ENCODE measurements around the gene ROR2. TPM values are rescaled to one million over a fixed set of nuclear protein-coding genes. Genes with fewer than 3 reads are reported as not detected.

ROR2 gene
- total and polyA plus RNA-seq, 2 donors = 28.2 to 33.7 TPM

DNA sequence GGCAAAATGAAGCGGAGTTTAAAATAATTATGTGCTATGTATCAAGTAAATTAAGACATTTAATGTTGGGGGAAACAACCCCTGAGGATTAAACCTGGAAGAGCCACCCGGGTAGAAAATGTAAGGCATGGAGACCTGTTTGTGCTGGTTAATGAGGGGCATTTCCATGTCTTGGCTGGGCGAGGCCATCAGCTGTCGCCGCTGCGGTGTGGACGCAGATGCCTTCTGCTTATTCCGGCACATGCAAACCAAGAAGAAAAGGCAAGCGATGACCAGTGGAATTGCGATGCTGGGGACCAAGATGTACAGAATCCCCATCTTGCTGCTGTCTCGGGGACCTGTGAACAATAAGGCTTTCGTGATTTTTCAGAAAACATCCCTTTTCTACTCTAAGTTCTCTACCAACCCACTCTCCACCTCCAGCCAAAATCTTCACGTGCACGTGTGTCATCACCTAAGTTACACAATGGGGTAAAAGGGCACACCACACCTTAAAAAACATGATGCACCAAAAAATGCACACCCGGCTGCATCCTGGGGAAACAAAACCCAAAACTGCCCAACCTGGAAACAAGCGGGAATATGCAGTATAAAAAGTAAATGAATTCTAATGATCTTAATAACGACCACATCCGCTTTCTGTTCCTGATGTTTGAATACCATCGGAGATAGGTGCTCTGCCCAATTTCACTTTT is 223.5 kb downstream of the ROR2 start:
- Histone ChIP-seq H3K27ac (ENCODE audit: low read depth) (no peak overlapping the region), H3K4me3 (ENCODE audit: low read depth, low read length) (no peak overlapping the region), H3K36me3 (ENCODE audit: insufficient read depth) (no peaks in the 10 kb centered on the region), H3K4me1 (ENCODE audit: insufficient read depth) (no peaks in the 10 kb centered on the region)
- WGBS = 93% methylated on average over 19 of the region's 19 CpGs
- no peak for DNase-seq (ENCODE audit: extremely low spot score)

DNA sequence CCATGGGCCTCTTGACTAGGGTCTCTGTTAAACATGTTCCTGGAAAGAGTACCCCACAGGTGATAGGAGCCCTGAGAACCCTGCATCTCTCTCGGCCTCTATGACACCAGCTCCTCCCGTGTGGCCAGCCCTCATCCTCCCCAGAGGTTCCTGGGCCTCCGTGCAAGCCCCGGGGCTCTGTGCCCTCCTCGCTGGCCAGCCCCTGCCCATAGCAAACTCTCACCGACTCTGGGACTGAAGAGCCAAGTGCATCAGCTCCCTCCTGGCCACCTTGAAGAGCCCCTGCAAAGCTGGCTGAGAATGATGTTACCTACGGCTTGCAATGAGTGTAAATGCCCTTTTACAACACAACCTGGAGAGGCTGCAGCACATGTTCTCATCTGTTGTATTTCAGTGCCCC is 224.4 kb downstream of the ROR2 start:
- H3K27ac ChIP-seq (ENCODE audit: low read depth) = no peak overlapping the region
- H3K4me3 ChIP-seq (ENCODE audit: low read depth, low read length) = no peak overlapping the region
- no peak for DNase-seq (ENCODE audit: extremely low spot score)
- no peaks in the 10 kb centered on the region for H3K36me3 ChIP-seq (ENCODE audit: insufficient read depth)
- 91% methylated on average over 7 of the region's 7 CpGs for WGBS
- no peaks in the 10 kb centered on the region for H3K4me1 ChIP-seq (ENCODE audit: insufficient read depth)

DNA sequence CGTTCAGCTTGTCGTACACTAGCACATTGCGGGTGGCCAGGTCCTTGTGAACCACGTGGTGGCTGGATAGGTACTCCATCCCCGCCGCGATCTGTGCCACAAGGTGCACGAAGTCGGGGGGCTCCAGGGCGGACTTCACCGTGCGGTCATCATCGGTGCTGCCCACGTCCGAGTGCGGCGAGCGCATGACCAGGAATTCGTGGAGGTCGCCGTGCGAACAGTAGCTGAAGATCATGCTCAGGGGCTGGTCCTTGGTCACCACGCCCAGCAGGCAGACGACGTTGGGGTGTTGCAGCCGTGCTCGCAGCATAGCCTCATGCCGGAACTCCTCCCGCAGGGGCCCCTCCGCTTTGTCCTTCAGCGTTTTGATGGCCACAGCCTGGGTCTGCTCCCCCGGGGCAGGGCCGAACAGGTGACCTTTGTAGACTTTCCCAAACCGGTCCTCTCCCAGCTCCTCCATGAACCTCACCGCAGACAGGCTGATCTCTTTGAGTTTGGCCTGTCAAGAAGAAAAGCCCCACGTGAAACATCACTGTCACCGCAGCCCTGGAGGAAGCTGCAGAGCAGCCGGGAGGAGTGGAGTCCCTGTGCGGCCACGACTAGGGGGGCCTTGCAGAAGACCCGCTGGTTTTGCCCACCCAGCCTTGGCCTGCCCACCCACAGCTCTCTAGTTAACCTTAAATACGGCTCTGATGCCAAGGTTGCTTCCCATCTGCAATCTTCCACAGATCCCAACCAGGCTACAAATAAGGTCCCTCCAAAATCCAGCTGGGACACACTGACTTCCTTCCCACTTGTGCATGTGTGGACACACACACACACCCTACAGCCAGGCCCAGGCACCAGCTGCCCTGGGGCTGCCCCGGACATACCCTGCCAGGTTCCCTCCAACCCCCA is 225.2 kb downstream of the ROR2 start:
- 94% methylated on average over 43 of the region's 43 CpGs for WGBS
- Histone ChIP-seq H3K4me3 (ENCODE audit: low read depth, low read length) (no peak overlapping the region), H3K27ac (ENCODE audit: low read depth) (no peak overlapping the region), H3K36me3 (ENCODE audit: insufficient read depth) (no peaks in the 10 kb centered on the region), H3K4me1 (ENCODE audit: insufficient read depth) (no peaks in the 10 kb centered on the region)
- no peak for DNase-seq (ENCODE audit: extremely low spot score)

DNA sequence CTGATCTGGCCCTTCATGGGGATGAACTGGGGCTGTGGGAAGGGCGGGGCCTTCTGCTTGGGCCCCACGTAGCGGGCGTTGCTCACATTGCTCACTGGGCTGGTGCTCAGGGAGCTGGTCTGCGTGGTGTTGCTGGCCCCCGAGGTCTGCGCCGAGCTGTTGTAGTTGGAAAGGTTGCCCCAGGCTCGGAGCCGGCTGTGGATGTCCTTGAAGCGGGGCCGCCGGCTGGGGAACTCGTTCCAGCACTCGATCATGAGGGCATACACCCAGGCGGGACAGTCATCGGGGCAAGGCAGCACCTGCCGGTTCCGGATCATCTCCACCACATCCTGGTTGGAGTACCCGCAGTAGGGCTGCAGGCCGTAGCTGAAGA is 226.0 kb downstream of the ROR2 start:
- no peaks in the 10 kb centered on the region for H3K36me3 ChIP-seq (ENCODE audit: insufficient read depth)
- H3K4me1 ChIP-seq (ENCODE audit: insufficient read depth) = no peaks in the 10 kb centered on the region
- DNase-seq (ENCODE audit: extremely low spot score) = no peak
- H3K27ac ChIP-seq (ENCODE audit: low read depth) = no peak overlapping the region
- no peak overlapping the region for H3K4me3 ChIP-seq (ENCODE audit: low read depth, low read length)
- 96% methylated on average over 21 of the region's 21 CpGs for WGBS

DNA sequence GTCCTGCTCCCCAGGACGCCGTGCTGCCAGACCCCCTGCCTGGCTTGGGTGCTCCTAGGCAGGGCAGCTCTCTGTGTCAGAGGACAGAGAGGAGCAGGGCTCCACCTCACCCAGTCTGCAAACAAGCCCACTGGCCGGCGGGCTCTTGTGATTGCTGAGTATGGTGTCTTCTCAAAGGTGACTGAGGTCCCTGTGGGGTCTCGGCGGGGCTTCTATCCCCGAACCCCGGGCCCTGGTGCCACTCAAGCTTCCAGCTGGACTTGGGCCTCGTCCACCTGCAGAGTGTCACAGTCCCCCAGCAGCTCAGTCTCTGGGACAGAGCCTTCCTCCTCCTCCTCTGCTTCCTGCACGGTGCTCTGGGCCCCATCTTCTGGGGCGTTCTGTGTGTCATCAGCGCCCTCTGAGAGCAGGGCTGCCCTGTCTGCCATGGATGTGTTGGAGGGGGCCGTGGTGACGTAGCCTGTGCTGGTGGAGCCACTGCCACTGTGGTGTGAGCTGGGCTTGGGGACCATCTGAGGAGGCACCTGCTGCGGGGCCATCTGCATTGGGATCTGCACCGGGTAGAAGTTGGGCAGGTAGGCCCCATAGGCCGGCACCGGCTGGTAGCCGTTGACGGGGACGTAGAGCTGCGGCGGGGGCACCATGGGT is 226.5 kb downstream of the ROR2 start:
- no peak overlapping the region for H3K27ac ChIP-seq (ENCODE audit: low read depth)
- H3K4me3 ChIP-seq (ENCODE audit: low read depth, low read length) = no peak overlapping the region
- H3K4me1 ChIP-seq (ENCODE audit: insufficient read depth) = no peaks in the 10 kb centered on the region
- 86% methylated on average over 23 of the region's 23 CpGs for WGBS
- no peaks in the 10 kb centered on the region for H3K36me3 ChIP-seq (ENCODE audit: insufficient read depth)
- DNase-seq (ENCODE audit: extremely low spot score) = no peak

DNA sequence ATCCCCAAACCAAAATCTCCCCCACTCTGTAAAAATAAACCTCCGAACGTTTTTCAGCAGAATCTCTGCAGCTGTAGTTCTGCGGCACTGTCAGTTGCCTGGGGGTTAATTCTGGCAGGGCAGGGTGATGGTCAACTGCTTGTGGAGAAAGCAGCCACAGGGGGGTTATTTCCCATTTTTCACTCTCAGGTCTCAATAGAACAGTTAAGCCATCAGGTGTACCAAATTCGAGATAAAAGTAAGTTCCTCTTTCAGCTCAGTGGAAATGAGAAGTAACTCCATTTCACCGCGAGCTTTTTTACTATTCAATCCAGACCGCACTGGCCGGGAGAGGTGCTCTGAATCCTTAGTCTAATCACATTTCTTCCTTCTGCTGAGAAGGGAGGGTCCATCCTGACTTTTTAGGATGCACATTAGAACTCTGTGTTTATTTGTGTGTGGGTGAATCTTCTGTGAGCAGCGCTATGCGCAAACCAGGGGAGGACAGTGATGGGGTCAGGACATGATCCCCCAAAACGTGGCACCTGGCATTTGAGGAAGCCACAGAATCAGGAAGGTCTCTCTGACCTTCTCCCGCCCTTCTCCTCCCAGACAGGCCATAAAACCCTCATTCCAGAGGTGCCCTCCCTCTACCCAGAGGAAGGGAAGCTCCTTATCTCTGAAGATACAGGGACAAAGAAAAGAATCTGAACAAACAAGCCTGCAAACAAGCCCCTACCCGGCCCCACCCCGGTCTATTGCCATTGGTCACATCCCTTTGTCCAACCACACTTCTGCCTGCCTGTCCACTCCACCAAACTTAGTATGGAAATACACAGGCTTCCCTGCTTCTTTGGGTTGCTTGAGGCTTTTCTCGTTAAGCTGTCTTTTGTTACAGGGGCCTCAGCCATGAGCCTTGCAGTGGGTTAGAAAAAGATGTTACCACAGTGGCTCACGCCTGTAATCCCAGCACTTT is 229.0 kb downstream of the ROR2 start:
- H3K4me3 ChIP-seq (ENCODE audit: low read depth, low read length) = no peak overlapping the region
- H3K36me3 ChIP-seq (ENCODE audit: insufficient read depth) = no peaks in the 10 kb centered on the region
- no peaks in the 10 kb centered on the region for H3K4me1 ChIP-seq (ENCODE audit: insufficient read depth)
- WGBS = 61% methylated on average over 16 of the region's 16 CpGs
- DNase-seq (ENCODE audit: extremely low spot score) = no peak
- H3K27ac ChIP-seq (ENCODE audit: low read depth) = no peak overlapping the region

DNA sequence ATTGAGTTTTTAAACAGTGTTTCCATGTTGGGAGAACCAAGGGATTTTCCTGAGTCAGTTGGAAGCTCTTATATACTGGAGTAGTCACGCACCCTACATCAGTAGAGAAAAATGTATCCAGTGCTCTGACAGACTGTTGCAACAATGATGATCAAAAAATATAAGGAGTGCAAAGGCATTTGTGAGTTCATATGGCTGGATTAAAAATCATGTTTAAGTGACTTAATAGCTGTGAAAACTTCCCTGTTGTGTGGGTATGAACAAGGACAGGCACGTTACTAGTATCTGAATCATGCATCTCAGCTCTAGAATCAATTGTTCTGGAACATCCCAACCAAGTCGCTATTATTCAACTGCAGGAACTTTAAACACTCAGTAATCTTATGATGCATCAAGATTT is 229.7 kb downstream of the ROR2 start:
- Histone ChIP-seq H3K4me3 (ENCODE audit: low read depth, low read length) (no peak overlapping the region), H3K36me3 (ENCODE audit: insufficient read depth) (no peaks in the 10 kb centered on the region), H3K27ac (ENCODE audit: low read depth) (no peak overlapping the region), H3K4me1 (ENCODE audit: insufficient read depth) (no peaks in the 10 kb centered on the region)
- WGBS = 73% methylated on average over 3 of the region's 3 CpGs
- no peak for DNase-seq (ENCODE audit: extremely low spot score)

DNA sequence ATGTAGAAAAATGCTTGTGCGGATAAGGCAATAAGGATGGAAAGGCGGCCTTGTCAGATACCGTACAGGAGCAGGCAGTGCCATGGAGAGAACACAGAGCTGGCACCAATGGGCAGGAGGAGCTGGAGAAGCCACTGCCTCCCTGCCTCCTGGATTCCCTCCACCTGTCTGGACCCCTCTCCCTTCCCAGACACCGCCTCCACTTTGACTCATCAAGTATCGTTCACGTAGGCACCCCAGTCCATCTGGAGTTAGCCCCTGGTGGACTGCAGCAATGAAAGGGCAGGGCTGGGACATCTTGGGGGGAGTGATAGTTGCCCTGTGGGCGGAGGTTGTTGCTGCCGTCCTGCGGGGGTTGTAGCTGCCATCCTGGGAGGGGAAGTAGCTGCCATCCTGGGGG is 232.0 kb downstream of the ROR2 start:
- no peak overlapping the region for H3K4me3 ChIP-seq (ENCODE audit: low read depth, low read length)
- no peaks in the 10 kb centered on the region for H3K36me3 ChIP-seq (ENCODE audit: insufficient read depth)
- H3K27ac ChIP-seq (ENCODE audit: low read depth) = no peak overlapping the region
- no peaks in the 10 kb centered on the region for H3K4me1 ChIP-seq (ENCODE audit: insufficient read depth)
- 89% methylated on average over 9 of the region's 9 CpGs for WGBS
- no peak for DNase-seq (ENCODE audit: extremely low spot score)

DNA sequence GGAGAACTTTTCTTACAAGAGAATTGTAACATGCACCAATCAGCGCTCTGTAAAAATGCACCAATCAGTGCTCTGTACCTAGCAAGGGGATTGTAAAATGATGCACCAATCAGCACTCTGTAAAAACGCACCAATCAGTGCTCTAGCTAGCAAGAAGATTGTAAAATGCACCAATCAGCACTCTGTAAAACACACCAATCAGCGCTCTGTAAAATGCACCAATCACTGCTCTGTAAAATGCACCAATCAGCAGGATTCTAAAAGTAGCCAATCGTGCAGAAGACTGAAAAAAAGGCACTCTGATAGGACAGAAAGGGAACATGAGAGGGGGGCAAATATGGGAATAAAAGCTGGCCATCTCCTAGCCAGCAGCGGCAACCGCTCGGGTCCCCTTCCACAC is 233.2 kb downstream of the ROR2 start:
- Histone ChIP-seq H3K36me3 (ENCODE audit: insufficient read depth) (no peaks in the 10 kb centered on the region), H3K4me3 (ENCODE audit: low read depth, low read length) (no peak overlapping the region), H3K4me1 (ENCODE audit: insufficient read depth) (no peaks in the 10 kb centered on the region), H3K27ac (ENCODE audit: low read depth) (no peak overlapping the region)
- WGBS = 96% methylated on average over 7 of the region's 7 CpGs
- DNase-seq (ENCODE audit: extremely low spot score) = no peak

DNA sequence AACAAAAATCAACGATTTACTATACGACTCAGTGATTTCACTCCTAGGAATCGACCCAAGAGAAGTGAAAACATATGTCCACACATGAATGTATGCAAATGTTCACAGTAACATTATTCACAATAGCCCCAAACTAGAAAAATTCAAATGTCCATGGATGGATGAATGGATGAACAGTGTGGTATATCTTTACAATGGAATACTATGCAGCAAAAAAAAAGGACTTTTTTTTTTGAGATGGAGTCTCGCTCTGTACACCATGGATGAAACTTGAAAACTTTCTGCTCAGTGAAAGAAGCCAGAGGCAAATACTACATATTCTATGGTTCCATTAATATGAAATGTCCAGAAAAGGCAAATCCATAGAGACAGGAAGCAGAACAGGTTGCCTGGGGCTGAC is 233.8 kb downstream of the ROR2 start:
- Histone ChIP-seq H3K36me3 (ENCODE audit: insufficient read depth) (no peaks in the 10 kb centered on the region), H3K4me1 (ENCODE audit: insufficient read depth) (no peaks in the 10 kb centered on the region), H3K27ac (ENCODE audit: low read depth) (no peak overlapping the region), H3K4me3 (ENCODE audit: low read depth, low read length) (no peak overlapping the region)
- 96% methylated on average over 4 of the region's 4 CpGs for WGBS
- no peak for DNase-seq (ENCODE audit: extremely low spot score)

DNA sequence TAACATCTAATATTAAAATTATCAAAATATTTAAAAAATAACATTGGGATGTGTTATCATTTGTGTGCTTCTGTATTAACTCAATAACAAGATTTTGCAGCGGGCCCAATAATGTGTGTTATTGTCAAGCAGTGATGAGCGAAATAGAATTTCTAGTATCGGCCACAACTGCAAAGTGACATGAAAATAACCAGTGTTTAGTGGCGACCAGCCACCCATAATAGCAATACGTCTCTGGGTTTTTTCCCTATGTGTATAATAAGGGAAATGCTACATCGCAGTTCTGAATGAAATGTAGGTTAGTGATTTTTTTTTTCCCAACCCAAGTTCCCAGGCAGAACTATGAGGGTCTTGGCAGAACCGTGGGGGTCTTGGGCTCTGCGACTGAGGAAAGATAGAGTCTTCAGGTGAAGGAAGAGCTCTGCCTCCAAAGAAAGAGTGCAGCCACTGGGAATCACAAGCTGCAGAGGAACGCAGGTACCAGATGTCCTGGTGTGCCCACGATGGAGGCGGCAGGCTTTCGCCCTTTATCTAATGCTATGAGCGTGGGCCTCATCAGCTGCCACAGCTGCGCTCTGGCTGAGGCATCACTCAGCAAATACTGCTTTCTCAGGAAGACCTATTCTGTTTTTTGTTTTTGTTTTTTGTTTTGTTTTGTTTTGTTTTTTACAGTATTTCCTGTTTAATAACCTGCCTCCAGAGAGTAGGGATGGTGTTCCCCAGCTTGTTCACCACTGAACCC is 235.0 kb downstream of the ROR2 start:
- no peaks in the 10 kb centered on the region for H3K4me1 ChIP-seq (ENCODE audit: insufficient read depth)
- DNase-seq (ENCODE audit: extremely low spot score) = no peak
- no peak overlapping the region for H3K27ac ChIP-seq (ENCODE audit: low read depth)
- H3K4me3 ChIP-seq (ENCODE audit: low read depth, low read length) = no peak overlapping the region
- no peaks in the 10 kb centered on the region for H3K36me3 ChIP-seq (ENCODE audit: insufficient read depth)
- 78% methylated on average over 14 of the region's 14 CpGs for WGBS

DNA sequence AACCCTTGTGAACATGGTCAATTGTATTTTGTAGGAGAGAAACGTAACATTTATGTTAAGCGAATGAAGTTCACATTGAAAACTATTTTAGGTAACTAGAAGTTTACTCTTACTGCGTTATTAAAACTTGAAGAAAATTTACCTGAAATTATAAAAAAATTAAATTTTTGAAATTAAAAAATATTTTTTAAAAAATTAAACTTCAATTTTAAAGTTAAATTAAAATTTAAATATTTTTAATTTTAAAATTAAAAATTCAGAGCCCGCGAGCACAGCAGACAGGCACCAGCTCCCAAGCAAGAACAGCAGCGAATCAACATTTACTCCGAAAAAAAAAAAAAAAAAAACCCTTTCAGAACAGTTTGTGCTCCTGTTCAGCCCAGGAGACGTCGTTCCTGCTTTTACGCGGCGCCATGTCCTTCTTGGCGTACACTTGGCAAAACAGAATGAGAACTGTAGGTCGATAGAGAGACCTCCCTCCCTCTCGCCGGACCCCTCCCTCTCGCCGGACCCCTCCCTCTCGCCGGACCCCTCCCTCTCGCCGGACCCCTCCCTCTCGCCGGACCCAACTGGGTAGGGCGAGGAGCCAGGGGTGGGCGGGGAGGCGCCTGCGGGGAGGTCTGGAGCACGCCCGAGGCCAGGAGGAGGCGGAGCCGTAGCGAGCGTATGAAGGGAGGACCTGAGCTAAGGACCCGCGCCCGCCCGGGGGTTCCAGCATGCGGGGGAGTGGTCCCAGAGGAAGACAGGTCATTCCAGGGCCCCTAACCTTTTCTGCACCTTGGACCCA is 235.8 kb downstream of the ROR2 start:
- Histone ChIP-seq H3K4me3 (ENCODE audit: low read depth, low read length) (peak overlapping the region; percentile 34), H3K27ac (ENCODE audit: low read depth) (no peak overlapping the region), H3K4me1 (ENCODE audit: insufficient read depth) (no peaks in the 10 kb centered on the region), H3K36me3 (ENCODE audit: insufficient read depth) (no peaks in the 10 kb centered on the region)
- peak; percentile 28 for DNase-seq (ENCODE audit: extremely low spot score)
- 38% methylated on average over 39 of the region's 39 CpGs for WGBS

Data from urinary bladder (tissue), 4 donors.